H1 (cell line): Measurements from ENCODE around the gene ITGA5. TPM values are rescaled to one million over a fixed set of nuclear protein-coding genes. Genes with fewer than 3 reads are reported as not detected.

Experiments
- CTCF ChIA-PET: fragments of 300-600 bp; sonication (Branson Sonifier 250); formaldehyde crosslinking; loops from one replicate; lab custom pipeline; 2021; ENCODE audit not compliant: partially characterized antibody; lab: Charles Lee
- POLR2A ChIA-PET: fragments of 300-600 bp; sonication (Branson Sonifier 250); formaldehyde crosslinking; loops from one replicate; lab custom pipeline; 2021; ENCODE audit warnings: inconsistent platforms; ENCODE audit not compliant: partially characterized antibody; lab: Charles Lee
- DNase-seq, 2 experiments: peaks; one replicate each; pipeline versions ENCODE4 v3.0.0 to v3.0.0-alpha.2; 2010 to 2022; ENCODE audit warnings: low spot score in 2 of 2, low read depth in 1 of 2, mixed read lengths in 1 of 2
- FAIRE-seq: peaks from 2 replicates; lab custom pipeline; 2011; peaks lifted over from hg19 to GRCh38; lab: Jason Lieb, UNC
- H2AFZ ChIP-seq: 2 replicates; pipeline ENCODE4 v1.8.1; 2012; ENCODE audit warnings: low read length, inconsistent platforms
- H2AK5ac ChIP-seq: 2 replicates; pipeline ENCODE4 v1.6.1; 2013; ENCODE audit warnings: low read depth, low read length
- H2BK120ac ChIP-seq: replicated peaks from 2 replicates; pipeline ENCODE3; 2013; ENCODE audit warnings: low read depth, low read length, inconsistent platforms
- H2BK12ac ChIP-seq: 2 replicates; pipeline ENCODE4 v1.6.1; 2013; ENCODE audit warnings: low read depth, low read length
- H2BK15ac ChIP-seq: 2 replicates; pipeline ENCODE4 v1.6.1; 2013; ENCODE audit warnings: low read length
- H2BK20ac ChIP-seq: 2 replicates; pipeline ENCODE4 v1.6.1; 2013; ENCODE audit warnings: low read length
- H2BK5ac ChIP-seq: 2 replicates; pipeline ENCODE4 v1.6.1; 2013; ENCODE audit warnings: low read depth, low read length
- H3K14ac ChIP-seq: 2 replicates; pipeline ENCODE4 v1.6.1; 2013; ENCODE audit warnings: inconsistent platforms; ENCODE audit not compliant: insufficient read length
- H3K18ac ChIP-seq: 2 replicates; pipeline ENCODE4 v1.6.1; 2013; ENCODE audit warnings: low read length; ENCODE audit errors: extremely low read depth
- H3K23ac ChIP-seq: 2 replicates; pipeline ENCODE4 v1.6.1; 2013; ENCODE audit warnings: inconsistent platforms; ENCODE audit not compliant: insufficient read length
- H3K23me2 ChIP-seq: 2 replicates; pipeline ENCODE4 v1.6.1; 2013; ENCODE audit warnings: low read depth, low read length
- H3K27ac ChIP-seq: 2 replicates; pipeline ENCODE4 v1.6.1; 2011; ENCODE audit warnings: low read depth, low read length, inconsistent platforms
- H3K27me3 ChIP-seq, 4 experiments: replicated peaks in 1 of 4; 1 replicate in 1 of 4; 2 replicates in 3 of 4; pipeline versions ENCODE4 v1.6.1 to v1.8.1; 2011 to 2013; ENCODE audit warnings: low read length in 3 of 4, mild to moderate bottlenecking in 3 of 4, inconsistent platforms in 2 of 4, mixed read lengths in 2 of 4, moderate library complexity in 1 of 4; ENCODE audit not compliant: control insufficient read depth in 3 of 4, insufficient read depth in 3 of 4; ENCODE audit errors: extremely low read depth in 1 of 4
- H3K36me3 ChIP-seq, 4 experiments: 2 replicates each; pipeline versions ENCODE4 v1.6.1 to v1.8.1; 2011 to 2013; ENCODE audit warnings: mild to moderate bottlenecking in 4 of 4, low read length in 3 of 4, moderate library complexity in 2 of 4, control low read depth in 1 of 4, inconsistent platforms in 1 of 4; ENCODE audit not compliant: insufficient read depth in 4 of 4, control insufficient read depth in 2 of 4
- H3K4ac ChIP-seq: replicated peaks from 2 replicates; pipeline ENCODE3; 2013; ENCODE audit warnings: low read length, low read depth, mixed read lengths, inconsistent platforms; ENCODE audit not compliant: insufficient read length
- H3K4me1 ChIP-seq, 4 experiments: replicated peaks in 1 of 4; 1 replicate in 1 of 4; 2 replicates in 3 of 4; pipeline versions ENCODE4 v1.6.1 to v1.8.1; 2011 to 2013; ENCODE audit warnings: low read length in 3 of 4, inconsistent platforms in 2 of 4, mixed read lengths in 1 of 4; ENCODE audit not compliant: insufficient read depth in 4 of 4, control insufficient read depth in 3 of 4
- H3K4me2 ChIP-seq, 2 experiments: 2 replicates each; pipeline versions ENCODE4 v1.6.1 to v1.8.1; 2011 to 2013; ENCODE audit warnings: low read depth in 2 of 2, low read length in 2 of 2, control low read depth in 1 of 2, inconsistent platforms in 1 of 2, mild to moderate bottlenecking in 1 of 2; ENCODE audit not compliant: insufficient read depth in 1 of 2
- H3K4me3 ChIP-seq, 4 experiments: fragments of 200-600, 300-600 bp in 1 of 4; sonication (generic), shearing (Covaris generic), sonication (Bioruptor Twin) in 1 of 4; 2 replicates each; pipeline versions ENCODE4 v1.5.1 to v1.8.1; 2011 to 2016; ENCODE audit warnings: low read length in 4 of 4, low read depth in 3 of 4, control low read depth in 2 of 4, inconsistent platforms in 2 of 4, mild to moderate bottlenecking in 2 of 4, mixed read lengths in 1 of 4, moderate library complexity in 1 of 4; ENCODE audit not compliant: insufficient read depth in 2 of 4; ENCODE audit errors: extremely low read depth in 1 of 4
- H3K56ac ChIP-seq: replicated peaks from 2 replicates; pipeline ENCODE3; 2013; ENCODE audit warnings: low read depth, mild to moderate bottlenecking, mixed read lengths, low read length, inconsistent platforms; ENCODE audit not compliant: insufficient read length
- H3K79me1 ChIP-seq: 2 replicates; pipeline ENCODE4 v1.6.1; 2013; ENCODE audit warnings: low read depth, low read length, control low read depth
- H3K79me2 ChIP-seq, 2 experiments: 2 replicates each; pipeline versions ENCODE4 v1.6.1 to v1.8.1; 2012 to 2013; ENCODE audit warnings: low read length in 2 of 2, mild to moderate bottlenecking in 2 of 2, inconsistent platforms in 1 of 2; ENCODE audit not compliant: insufficient read depth in 2 of 2, control insufficient read depth in 1 of 2
- H3K9ac ChIP-seq, 4 experiments: replicated peaks in 1 of 4; 1 replicate in 1 of 4; 2 replicates in 3 of 4; pipeline versions ENCODE4 v1.6.1 to v1.8.1; 2011 to 2013; ENCODE audit warnings: low read depth in 3 of 4, low read length in 3 of 4, control low read depth in 2 of 4, mild to moderate bottlenecking in 2 of 4, moderate library complexity in 2 of 4, inconsistent platforms in 1 of 4; ENCODE audit errors: extremely low read depth in 1 of 4
- H3K9me3 ChIP-seq, 2 experiments: 2 replicates each; pipeline versions ENCODE4 v1.6.1 to v1.8.1; 2012 to 2013; ENCODE audit warnings: mild to moderate bottlenecking in 2 of 2, moderate library complexity in 2 of 2, control low read depth in 1 of 2, inconsistent platforms in 1 of 2, low read depth in 1 of 2, low read length in 1 of 2, mixed read lengths in 1 of 2; ENCODE audit not compliant: insufficient read depth in 2 of 2
- H4K20me1 ChIP-seq, 2 experiments: replicated peaks in 1 of 2; 2 replicates each; pipeline versions ENCODE3 to v1.8.1; 2011 to 2013; ENCODE audit warnings: inconsistent platforms in 2 of 2, low read length in 2 of 2, mild to moderate bottlenecking in 1 of 2; ENCODE audit not compliant: insufficient read depth in 2 of 2, control insufficient read depth in 1 of 2
- H4K5ac ChIP-seq: 2 replicates; pipeline ENCODE4 v1.6.1; 2013; ENCODE audit warnings: low read length, low read depth, mixed read lengths, inconsistent platforms; ENCODE audit not compliant: insufficient read length
- H4K8ac ChIP-seq: 2 replicates; pipeline ENCODE4 v1.8.0; 2013; ENCODE audit warnings: mild to moderate bottlenecking, moderate library complexity, low read length, inconsistent platforms; ENCODE audit not compliant: insufficient read depth; ENCODE audit errors: extremely low read depth
- H4K91ac ChIP-seq: replicated peaks from 2 replicates; pipeline ENCODE3; 2013; ENCODE audit warnings: low read length, mixed read lengths, inconsistent platforms; ENCODE audit not compliant: insufficient read length
- HDAC2 ChIP-seq, 2 experiments: fragments of 300-600 bp in 1 of 2; sonication (generic) in 1 of 2; IDR thresholded peaks; 2 replicates each; pipeline ENCODE4 v1.6.1; 2011 to 2012; ENCODE audit warnings: low read depth in 2 of 2, low read length in 2 of 2, mild to moderate bottlenecking in 2 of 2, moderate library complexity in 2 of 2, borderline replicate concordance in 1 of 2, inconsistent platforms in 1 of 2
- KDM1A ChIP-seq: fragments of 200-600, 300-600 bp; sonication (generic); IDR thresholded peaks from 2 replicates; pipeline ENCODE4 v1.7.1; 2016; ENCODE audit warnings: mild to moderate bottlenecking, low read length, borderline replicate concordance
- USF2 ChIP-seq: IDR thresholded peaks from 2 replicates; pipeline ENCODE4 v1.6.1; 2011; ENCODE audit warnings: low read length, improper control_type of control experiment
- WGBS, 2 experiments: shearing (Covaris generic) in 1 of 2; methylation state at CpG; one replicate each; pipeline versions ENCODE4 v1.1.6 to v1.1.7; 2013 to 2015; ENCODE audit warnings: low lambda C conversion rate in 2 of 2, mixed read lengths in 2 of 2, inconsistent platforms in 1 of 2, low coverage in 1 of 2, missing lambda C conversion rate in 1 of 2; ENCODE audit not compliant: insufficient replicate concordance in 2 of 2, insufficient coverage in 1 of 2, insufficient read length in 1 of 2; ENCODE audit errors: extremely low coverage in 1 of 2, missing lambda C conversion rate in 1 of 2; 5-methylcytosine and 5-hydroxymethylcytosine counted together
- polyA plus RNA-seq, 7 experiments: library from polyadenylated mRNA; depleted of rRNA in 3 of 7; stranded (reverse) in 5 of 7; unstranded in 2 of 7; fragments of >200 nt in 5 of 7; fragments of 200-250 nt in 2 of 7; gene quantifications; 1 replicate in 5 of 7; 2 replicates in 1 of 7; 4 replicates in 1 of 7; pipeline versions ENCODE4 v1.2.1 to v1.2.3, GENCODE V29; 2011 to 2013; ENCODE audit warnings: missing spikeins in 2 of 7, mixed read lengths in 2 of 7
- total RNA-seq: library from RNA; stranded (reverse); fragmentation: NEBNext Ultra II Directional; extraction: Animal tissue kit (Norgen Biotek cat#: 25700); gene quantifications from 2 replicates; pipeline ENCODE4 v1.2.1, GENCODE V29; 2021

The ITGA5 gene
- total and polyA plus RNA-seq, 2 of the 8 experiments (the other 6 are each of a cell fraction or from before 2014, with no cell fraction given) = 11.6 to 19.4 TPM

GRCh38 chr12:54359762-54360351 is 59.2 kb downstream of the ITGA5 start:
- TF ChIP-seq KDM1A = peak; percentile 99
- no peak for TF ChIP-seq USF2
- peak in 1 of 2 experiments; percentile 99; a peak in 1 of 4 replicates for TF ChIP-seq HDAC2 (IDR thresholded peaks at IDR 0.05; ENCODE audit: borderline replicate concordance in 1 of 2, low read depth in 2 of 2, low read length in 2 of 2)
- FAIRE-seq (no peak), DNase-seq (no peak)
- Histone ChIP-seq H4K91ac (no peak overlapping the region), H3K23me2 (peaks cover 13% of the 10 kb centered on the region), H3K4ac (no peak overlapping the region), H3K79me1 (no peaks in the 10 kb centered on the region), H3K4me3 (peak overlapping the region; percentile 56 to 78 (median 66); a peak in 7 of 8 replicates), H3K27me3 (no peaks in the 10 kb centered on the region; a peak in 1 of 7 replicates), H3K27ac (no peak overlapping the region), H2BK120ac (no peak overlapping the region), H3K9ac (peak overlapping the region in 3 of 4 experiments; percentile 8 to 52 (median 49); a peak in 4 of 7 replicates), H3K4me2 (peak overlapping the region; percentile 88 to 92), H3K14ac (no peak overlapping the region), H3K18ac (peak overlapping the region; percentile 35; the same call in 1 of the 2 replicates), H3K36me3 (no peaks in the 10 kb centered on the region), H3K79me2 (no peaks in the 10 kb centered on the region), H4K8ac (no peak overlapping the region), H2AK5ac (no peak overlapping the region), H3K9me3 (no peaks in the 10 kb centered on the region), H2BK5ac (peak overlapping the region; percentile 75; the same call in 1 of the 2 replicates), H4K5ac (no peak overlapping the region), H2BK15ac (peak overlapping the region; percentile 37; the same call in 1 of the 2 replicates), H2BK20ac (no peak overlapping the region; the same call in 1 of the 2 replicates), H3K56ac (no peak overlapping the region), H4K20me1 (no peaks in the 10 kb centered on the region), H3K23ac (no peak overlapping the region), H2AFZ (peak overlapping the region; percentile 92; the same call in 1 of the 2 replicates), H2BK12ac (peak overlapping the region; percentile 55; the same call in 1 of the 2 replicates), H3K4me1 (peaks cover 14 to 36% (median 20%) of the 10 kb centered on the region in 4 experiments)
- CTCF ChIA-PET = interaction anchor here (1.0 to 9.2 kb wide), 16 partner anchors 8 to 224 kb away, joined by 3 to 348 read pairs (median 13); partner anchors contain the start of genes COPZ1, NFE2 and ZNF385A
- POLR2A ChIA-PET = interaction anchor here (0.8 to 9.2 kb wide), 11 partner anchors 9 to 101 kb away, joined by 3 to 133 read pairs (median 12); partner anchors contain the start of genes CBX5, COPZ1, HNRNPA1 and NFE2
- 59% methylated on average over 9 of the region's 9 CpGs; no CpG with 5 or more reads in 1 of the 2 experiments for WGBS, 2 experiments
